Fibroblast of skin of back (primary cell): ENCODE data around the gene TRIOBP.

ENCODE experiments used
- DNase-seq: peaks from one replicate; pipeline ENCODE4 v3.0.0-alpha.2; 2013

TRIOBP gene

GRCh38 chr22:37732699-37733607, 36.1 kb downstream of the TRIOBP start:
- no peak for DNase-seq

- DNase-seq = no peak
Observed at GRCh38 chr22:37733625-37734401, 37.0 kb downstream of the TRIOBP start.

GRCh38 chr22:37734402-37734700, 37.5 kb downstream of the TRIOBP start:
- no peak for DNase-seq

DNA sequence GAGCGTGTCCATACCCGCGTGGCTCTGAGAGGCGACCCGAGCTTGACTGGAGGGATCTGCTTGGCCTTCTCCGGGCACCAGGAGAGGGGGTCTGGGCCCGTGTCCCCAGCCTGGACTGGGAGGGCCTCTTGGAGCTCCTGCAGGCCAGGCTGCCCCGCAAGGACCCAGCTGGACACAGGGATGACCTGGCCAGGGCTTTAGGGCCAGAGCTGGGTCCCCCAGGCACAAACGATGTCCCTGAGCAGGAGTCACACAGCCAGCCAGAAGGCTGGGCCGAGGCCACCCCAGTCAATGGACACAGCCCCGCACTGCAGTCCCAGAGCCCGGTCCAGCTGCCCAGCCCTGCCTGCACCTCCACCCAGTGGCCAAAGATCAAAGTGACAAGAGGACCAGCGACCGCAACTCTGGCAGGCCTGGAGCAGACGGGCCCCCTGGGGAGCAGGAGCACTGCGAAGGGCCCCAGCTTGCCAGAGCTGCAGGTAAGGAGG, 38.2 kb downstream of the TRIOBP start:
- DNase-seq = no peak

DNA sequence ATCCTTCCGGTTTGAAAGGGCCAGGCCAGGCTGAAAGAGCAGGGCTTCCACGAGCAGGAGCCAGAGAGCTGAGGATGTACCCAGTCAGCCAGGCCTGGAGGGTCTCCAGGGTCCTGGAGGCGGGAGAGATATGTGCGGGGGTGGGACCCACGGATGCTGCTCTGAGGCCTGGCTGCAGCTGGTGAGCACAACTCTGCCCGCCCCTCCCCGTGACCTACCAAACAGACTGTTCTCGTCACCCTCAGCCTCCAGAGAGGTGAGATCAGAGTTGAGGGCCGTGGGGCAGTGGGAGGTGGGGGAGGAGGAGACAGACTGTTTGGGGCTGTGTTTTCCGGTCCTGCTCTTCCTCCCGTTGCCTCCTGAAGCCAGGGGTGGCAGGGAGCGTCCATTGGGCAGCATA, 42.2 kb downstream of the TRIOBP start:
- no peak for DNase-seq

- no peak for DNase-seq
Observed at GRCh38 chr22:37739611-37740049, 42.8 kb downstream of the TRIOBP start.

DNA sequence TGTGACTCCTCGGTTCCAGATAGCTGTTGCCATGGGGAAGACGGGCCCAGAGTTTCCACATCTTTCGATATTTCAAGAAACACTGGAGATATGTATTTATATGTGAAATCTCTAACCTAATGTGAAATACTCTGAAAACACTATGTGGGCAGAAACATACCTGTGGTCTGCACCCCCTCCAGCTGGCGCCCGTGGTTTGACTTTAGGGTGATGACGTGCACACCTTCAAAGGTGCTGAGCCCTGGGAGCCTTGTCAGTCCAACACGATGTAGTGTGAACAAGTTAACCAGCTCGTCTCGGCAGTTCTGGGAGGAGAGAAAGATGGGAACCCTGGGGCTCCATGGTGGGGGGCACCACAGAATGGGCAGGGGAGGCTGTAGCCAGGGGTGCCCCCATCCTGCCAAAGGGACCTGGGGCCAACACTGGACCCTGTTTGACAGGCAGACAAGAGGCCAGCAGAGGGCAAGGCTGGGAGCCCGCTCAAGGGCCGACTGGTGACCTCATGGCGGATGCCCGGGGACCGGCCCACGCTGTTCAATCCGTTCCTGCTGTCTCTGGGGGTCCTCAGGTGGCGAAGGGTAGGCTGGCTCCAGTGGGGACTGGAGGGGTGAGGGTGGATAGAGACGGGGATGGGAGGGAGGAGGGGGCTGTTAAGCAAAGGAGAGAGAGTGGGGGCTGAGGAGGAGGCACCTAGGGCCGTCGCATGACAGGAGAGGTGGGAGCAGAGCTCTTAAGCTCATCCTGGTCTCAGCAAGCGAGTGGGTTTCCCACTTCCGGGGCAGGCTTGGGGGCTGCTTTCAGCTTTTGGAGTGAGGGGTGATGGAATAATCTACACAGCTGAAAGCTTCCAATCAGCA, 43.8 kb downstream of the TRIOBP start:
- DNase-seq = no peak

- peak; percentile 88 for DNase-seq
Observed at GRCh38 chr22:37741312-37741795, 44.5 kb downstream of the TRIOBP start.

- peak; percentile 88 for DNase-seq
Observed at GRCh38 chr22:37742376-37743171, 45.7 kb downstream of the TRIOBP start.

GRCh38 chr22:37744589-37744988, 47.7 kb downstream of the TRIOBP start:
- DNase-seq = no peak

GRCh38 chr22:37745548-37746365, 48.9 kb downstream of the TRIOBP start:
- peak; percentile 90 for DNase-seq

DNA sequence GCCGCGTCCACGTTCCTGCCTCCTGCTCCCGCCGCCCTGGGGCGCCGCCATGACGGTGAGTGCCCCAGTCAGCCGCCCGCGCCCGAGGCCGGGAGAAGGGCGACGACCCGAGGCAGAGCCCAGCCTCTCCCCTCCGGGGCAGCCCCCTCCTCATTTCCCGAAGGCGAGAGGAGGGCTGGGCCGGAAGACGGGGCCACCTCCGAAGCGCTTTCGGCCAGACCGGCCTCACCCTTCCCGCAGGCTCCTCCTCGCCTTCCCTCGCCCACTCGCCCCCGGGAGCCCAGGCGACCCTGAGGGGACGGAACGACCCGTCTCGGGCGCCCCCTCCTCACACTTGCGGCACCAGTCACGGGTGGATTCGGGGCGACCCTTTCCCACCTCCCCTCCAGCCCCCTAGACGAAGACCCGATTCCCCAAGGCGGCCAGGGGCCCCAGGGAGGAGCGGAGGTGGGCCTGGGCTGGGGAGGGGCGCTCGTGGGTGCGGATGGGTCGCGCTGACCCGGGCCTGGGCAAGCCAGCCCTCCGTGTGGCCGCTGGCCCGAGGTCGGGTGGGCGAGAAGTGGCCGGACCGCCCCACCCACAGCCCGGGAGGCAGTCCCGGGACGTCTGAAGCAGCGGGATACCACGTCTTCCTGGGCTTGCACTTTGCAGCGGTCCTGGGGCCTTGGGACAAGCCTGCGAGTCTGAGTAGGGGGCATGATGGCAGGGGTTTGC, 49.7 kb downstream of the TRIOBP start:
- no peak for DNase-seq

DNA sequence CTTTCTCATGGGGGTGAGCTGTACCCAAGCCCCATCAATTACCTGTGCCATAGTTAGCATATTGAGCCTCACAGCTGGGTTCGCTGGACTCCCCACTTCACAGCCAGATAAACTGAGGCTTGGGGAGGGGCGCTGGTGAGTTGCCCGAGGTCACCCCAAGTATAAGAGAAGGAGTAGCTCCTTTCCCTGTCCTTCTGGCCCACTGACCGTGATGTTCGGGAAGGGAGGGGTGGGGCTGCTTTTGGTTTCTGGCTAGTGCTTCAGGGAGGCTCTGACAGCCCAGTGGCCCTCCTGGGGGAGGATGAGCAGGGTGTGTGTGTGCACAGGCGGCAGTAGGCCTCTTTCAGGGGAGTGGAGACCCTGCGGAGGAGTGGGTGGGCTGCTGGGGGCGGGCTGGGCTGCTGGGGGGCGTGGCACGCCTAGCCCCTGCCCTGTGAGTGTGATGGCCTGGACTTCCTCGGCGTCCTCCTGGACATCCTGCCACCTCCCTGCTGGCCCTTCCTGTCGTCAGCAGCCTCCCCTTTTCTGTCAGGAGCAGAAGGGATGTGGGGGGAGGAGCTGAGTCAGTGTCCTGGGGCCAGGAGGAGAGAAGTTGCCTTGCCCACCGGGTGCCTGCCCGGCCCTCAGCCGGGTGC, 50.3 kb downstream of the TRIOBP start:
- peak; percentile 69 for DNase-seq

- DNase-seq = no peak
Observed at GRCh38 chr22:37747715-37748100, 50.9 kb downstream of the TRIOBP start.

- no peak for DNase-seq
Observed at GRCh38 chr22:37748659-37749058, 51.8 kb downstream of the TRIOBP start.

GRCh38 chr22:37749226-37749625, 52.4 kb downstream of the TRIOBP start:
- DNase-seq = no peak

GRCh38 chr22:37749831-37750595, 53.2 kb downstream of the TRIOBP start:
- peak; percentile 53 for DNase-seq

DNA sequence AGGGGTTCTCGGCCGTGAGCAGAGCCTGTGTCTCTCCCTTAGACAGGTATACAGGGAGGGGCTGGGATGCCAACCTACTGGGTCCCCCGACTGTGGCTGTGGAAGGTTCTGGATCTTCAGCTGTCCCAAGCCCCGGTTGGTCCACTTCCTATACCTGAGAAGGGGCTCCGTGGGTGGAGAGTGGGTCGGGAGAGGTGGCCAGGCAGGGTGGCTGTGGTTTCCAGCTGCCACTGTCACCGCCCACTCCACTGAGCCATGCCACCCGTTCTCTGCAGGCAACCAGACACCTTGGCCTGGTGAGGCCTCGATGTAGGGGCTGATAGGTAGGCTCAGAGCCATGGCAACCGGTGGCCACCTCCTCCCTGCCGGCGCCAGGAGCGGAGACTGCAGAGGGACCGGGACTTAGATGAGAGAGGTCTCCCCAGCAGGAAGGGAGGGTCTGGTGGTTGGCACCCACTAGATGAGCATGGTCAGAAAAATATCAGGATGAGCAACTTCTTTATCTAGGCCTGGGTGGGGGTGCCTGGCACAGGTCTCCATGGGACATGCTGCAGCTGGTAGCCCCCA, 53.8 kb downstream of the TRIOBP start:
- no peak for DNase-seq
